GM21529 (cell line): ENCODE data around the gene CCK.
A peak's percentile ranks its signal among the peaks of the same experiment; 100 is the strongest.

Source experiments
- ATAC-seq: cut with Tn5 transposase; IDR thresholded peaks from one replicate; pipeline ENCODE4 v1.9.1; 2021; ENCODE audit not compliant: unreplicated experiment

The CCK gene

GRCh38 chr3:42226470-42227425 is 39.2 kb downstream of the CCK start:
- ATAC-seq = no peak

GRCh38 chr3:42225486-42226363 is 40.3 kb downstream of the CCK start:
- no peak for ATAC-seq

GRCh38 chr3:42224658-42225421 is 41.1 kb downstream of the CCK start:
- no peak for ATAC-seq

- ATAC-seq = no peak
These were observed 41.8 kb downstream of the CCK start for GRCh38 chr3:42224178-42224577.

- ATAC-seq = no peak
These were observed 42.9 kb downstream of the CCK start for GRCh38 chr3:42222942-42223693.

- no peak for ATAC-seq
These were observed 45.4 kb downstream of the CCK start for GRCh38 chr3:42220436-42221121.

GRCh38 chr3:42216931-42217333 is 49.1 kb downstream of the CCK start:
- no peak for ATAC-seq

GRCh38 chr3:42216302-42216701 is 49.7 kb downstream of the CCK start:
- peak; percentile 77 for ATAC-seq

- peak; percentile 44 for ATAC-seq
These were observed 51.3 kb downstream of the CCK start for GRCh38 chr3:42214565-42215283.

GRCh38 chr3:42214064-42214463 is 51.9 kb downstream of the CCK start:
- ATAC-seq = peak; percentile 20

GRCh38 chr3:42213417-42213816 is 52.6 kb downstream of the CCK start:
- ATAC-seq = no peak

GRCh38 chr3:42210726-42211125 is 55.3 kb downstream of the CCK start:
- ATAC-seq = no peak

- no peak for ATAC-seq
These were observed 56.1 kb downstream of the CCK start for GRCh38 chr3:42209917-42210316.
